NCI-H1417 (cell line): Measurements from ENCODE around the gene COTL1.
"Not testable (repeated sequence)": the region's sequence is repeated elsewhere in the genome, so short reads cannot be mapped to it uniquely, and the experiment has no call there.

Experiments
- DNase-seq, 3 experiments: peaks; one replicate each; lab custom pipeline; 2025; lab: John Stamatoyannopoulos, UW

The COTL1 gene

DNA sequence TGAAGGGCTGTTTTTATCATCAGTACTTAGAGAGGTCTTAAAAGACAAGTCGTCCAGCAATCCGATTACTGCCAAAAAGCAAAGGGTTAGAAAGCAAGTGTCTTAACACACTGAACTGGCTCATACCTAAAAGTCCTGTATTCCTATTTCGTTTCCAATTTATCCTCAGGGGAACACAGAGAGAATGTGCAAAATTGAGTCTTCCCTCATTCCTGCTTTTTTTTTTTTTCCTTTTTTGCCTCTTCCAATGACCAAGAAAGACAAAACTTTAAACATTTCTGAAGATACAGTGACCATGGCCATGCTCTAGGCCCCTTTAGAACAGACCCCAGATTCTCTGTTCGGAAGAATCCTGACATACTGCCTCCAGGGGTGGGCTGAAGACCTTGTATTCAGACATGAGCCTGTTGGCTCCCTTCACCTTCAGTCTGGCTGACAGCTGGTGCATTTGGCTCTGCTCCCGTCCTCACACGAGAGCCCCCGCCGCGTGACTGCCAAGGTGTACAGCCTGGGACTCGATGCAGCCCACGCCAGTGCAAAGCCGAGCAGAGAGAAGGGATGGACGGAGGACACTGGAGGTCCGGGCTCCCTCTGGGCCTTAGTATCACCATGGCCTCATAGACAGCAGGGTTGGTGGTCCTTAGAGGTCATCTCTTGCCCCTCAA lies 47.0 kb downstream of the COTL1 start:
- no peak for DNase-seq

DNA sequence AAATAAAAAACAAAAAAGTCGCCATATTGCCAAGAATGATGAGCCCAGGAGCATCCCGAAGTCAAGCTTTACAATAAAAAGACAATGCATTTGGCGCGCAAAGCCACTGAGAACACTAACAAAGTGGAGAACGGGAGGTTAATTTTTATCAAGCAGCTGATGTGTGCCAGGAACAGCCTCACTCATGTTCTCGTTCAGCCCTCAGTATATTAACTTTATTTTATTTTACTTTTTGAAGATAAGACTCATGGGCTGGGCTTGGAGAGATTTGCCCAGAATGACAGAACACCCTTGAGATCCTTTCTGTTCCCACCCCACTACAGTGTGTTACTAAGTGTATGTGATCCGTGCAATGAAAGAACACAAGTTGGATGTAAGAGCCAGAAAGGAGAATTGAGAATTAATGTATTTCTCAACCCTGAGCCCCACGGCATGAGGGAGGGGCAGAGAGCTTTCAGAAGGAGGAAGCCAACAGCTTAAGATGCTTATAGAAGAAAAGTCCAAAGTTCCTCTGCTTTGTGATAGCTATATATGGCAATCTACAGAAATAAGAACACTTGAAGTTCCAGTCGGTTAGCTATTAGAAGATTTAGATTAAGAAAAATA lies 48.4 kb downstream of the COTL1 start:
- DNase-seq: no peak

- DNase-seq: no peak
These were observed 49.8 kb downstream of the COTL1 start for GRCh38 chr16:84568066-84568465.

GRCh38 chr16:84567286-84567962 lies 50.5 kb downstream of the COTL1 start:
- no peak for DNase-seq

GRCh38 chr16:84566545-84567257 lies 51.2 kb downstream of the COTL1 start:
- no peak for DNase-seq

- peak in 1 of 3 experiments; percentile 44 for DNase-seq
These were observed 52.0 kb downstream of the COTL1 start for GRCh38 chr16:84565669-84566495.

GRCh38 chr16:84563786-84564420 lies 54.0 kb downstream of the COTL1 start:
- no peak for DNase-seq

DNA sequence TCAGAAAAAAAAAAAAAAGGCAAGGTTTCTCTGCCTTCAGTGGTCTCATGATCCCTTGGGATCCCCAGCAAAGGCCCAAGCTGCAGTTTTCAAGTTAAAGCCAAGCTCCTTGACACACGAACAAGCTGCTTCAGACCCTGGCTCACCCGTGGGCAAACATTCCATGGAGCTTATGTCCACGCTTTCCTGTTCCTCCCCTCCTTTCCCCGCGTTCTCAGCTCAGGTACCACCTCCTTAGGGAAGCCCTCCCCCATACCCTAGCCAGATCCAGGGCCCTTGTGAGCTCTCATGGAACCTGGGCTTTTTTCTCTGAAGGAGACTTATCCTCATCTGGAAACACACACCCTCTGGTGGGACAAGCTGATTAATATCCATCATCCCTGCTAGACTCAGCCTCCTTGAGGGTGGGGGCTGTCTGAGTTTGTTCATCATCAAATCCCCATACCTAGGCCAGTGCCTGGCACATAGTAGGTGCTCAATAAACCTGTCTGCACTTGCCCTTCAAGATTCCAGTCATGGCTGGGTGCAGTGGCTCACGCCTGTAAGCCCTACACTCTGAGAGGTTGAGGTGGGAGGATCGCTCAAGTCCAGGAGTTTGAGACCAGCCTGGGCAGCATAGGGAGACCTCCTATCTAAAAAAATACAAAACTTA lies 54.7 kb downstream of the COTL1 start:
- no peak for DNase-seq

- no peak for DNase-seq
These were observed 55.6 kb downstream of the COTL1 start for GRCh38 chr16:84562174-84562815.

DNA sequence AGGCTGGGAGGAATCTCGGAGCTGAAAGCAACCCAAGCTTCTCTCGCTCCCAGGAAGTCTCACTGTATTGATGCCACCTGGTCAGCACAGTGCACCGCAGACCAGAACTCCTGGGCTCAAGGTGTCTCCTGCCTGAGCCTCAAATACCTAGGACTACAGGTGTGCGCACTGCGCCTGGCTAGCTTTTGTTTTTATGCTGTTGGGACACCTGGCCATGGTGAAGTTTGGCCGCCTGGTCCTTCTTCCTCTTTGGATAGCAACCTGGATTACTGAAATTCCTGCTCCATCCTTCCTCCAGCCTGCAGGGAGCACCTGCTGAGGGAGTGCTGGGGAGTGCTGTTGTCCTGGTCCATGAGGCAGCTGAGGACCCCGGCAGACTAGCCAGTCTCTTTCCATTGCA lies 56.6 kb downstream of the COTL1 start:
- no peak for DNase-seq

DNA sequence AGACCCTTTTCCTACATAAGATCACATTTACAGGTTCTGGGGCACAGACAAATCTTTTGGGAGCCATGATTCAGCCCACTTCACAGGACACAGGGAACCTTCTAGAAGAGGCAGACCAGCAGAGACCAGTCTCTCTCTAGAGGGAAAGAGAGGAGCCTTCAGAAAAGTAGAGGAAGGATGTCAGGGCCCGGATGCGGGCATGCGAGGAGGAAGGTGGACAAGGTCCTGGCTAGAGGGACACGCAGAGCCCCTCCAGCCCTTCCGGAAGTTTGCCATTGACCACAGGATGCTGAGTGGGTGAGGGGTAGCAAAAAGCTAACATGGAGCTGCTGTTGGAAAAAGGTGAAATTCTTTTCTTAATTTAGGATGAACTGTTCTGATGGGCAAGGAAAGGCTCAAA lies 57.6 kb downstream of the COTL1 start:
- no peak for DNase-seq

- peak; percentile 36 to 60 (median 40) for DNase-seq
These were observed 58.5 kb downstream of the COTL1 start for GRCh38 chr16:84559311-84559932.

GRCh38 chr16:84558850-84559249 lies 59.0 kb downstream of the COTL1 start:
- not testable (repeated sequence) for DNase-seq

DNA sequence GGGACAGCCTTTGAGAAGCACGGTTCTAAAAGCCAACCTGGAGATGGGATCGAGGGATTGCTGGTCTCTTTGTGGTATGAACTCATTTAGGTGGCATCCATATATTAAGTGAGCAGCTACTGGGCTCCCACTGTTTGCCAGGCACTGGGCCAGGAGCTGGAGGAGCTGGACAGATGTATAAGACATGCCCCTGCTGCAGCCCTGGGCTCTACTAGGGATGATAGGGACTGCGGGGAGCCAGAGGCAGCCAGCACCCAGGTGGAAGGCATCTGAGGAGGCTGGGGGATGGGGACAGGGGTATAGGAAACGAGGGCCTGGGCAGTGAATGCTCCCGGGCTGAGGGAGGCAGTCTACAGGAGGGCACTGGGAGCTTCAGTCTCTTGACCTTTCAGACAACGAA lies 60.4 kb downstream of the COTL1 start:
- no peak for DNase-seq

DNA sequence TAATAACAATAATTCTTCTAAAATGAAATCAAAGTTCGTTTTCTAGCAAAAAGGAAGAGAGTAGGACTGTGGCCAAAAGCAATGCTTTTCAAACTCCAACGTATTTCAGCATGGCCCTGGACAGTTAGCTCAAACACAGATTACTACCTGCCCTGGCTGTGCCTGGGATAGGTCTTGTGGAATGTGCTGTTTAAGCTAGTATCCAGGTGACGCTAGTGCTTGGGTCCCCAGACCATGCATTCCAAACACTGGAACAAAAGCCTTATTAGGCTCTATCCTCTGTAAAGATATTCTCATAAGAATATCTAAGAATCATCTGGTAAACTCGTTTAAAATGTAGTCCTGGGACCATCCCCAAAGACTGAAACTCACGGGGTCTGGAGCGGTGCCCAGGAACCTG lies 60.8 kb downstream of the COTL1 start:
- no peak for DNase-seq

DNA sequence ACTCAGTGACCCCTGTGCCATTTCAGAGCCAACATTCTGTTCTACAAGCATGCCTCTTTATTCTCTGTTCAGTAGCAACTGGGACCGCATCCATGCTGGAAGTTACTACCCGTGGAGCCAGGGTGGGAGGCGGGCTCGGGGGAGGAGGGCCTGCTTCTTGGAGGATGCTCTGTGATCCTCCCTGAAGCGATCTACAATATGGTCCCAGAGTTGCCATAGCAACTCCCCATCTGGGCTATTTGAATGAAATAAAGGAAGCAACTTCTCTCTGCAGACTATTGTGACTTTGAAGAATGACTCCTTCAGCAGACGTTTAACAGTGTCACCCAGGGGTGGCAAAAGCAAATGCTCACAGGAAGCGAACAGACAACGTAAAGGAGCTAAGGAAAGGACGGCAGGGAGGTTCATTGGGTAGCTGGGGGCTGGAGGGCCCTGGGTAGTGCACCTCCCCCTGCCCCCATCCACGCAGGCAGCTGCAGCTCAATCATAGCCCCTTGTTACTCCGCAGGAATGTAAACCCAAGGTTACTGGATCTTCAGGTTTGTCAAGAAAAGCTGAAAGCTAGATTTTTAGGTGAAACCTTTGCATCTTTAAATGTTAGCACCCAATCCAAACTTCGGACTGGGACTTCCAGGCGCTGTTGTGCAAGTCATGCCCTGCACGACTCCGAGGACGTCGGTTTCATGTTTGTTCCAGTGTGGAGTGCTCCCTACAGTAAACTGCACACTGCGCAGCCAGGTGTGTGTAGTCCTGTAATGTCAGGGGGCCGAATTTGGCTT lies 62.3 kb downstream of the COTL1 start:
- DNase-seq: peak in 1 of 3 experiments; percentile 64

- DNase-seq: no peak
These were observed 63.1 kb downstream of the COTL1 start for GRCh38 chr16:84554627-84555328.

- no peak for DNase-seq
These were observed 63.9 kb downstream of the COTL1 start for GRCh38 chr16:84553873-84554399.
